Activated CD8-positive, alpha-beta memory T cell treated with anti-CD3 and anti-CD28 coated beads for 48 hours (primary cell): ENCODE measurements around the gene OTUD5.

Experiments
- DNase-seq, 3 experiments: peaks; one replicate each; pipeline ENCODE4 v3.0.0-alpha.2; 2020; ENCODE audit warnings: low read depth in 2 of 3, low spot score in 2 of 3

The OTUD5 gene

DNA sequence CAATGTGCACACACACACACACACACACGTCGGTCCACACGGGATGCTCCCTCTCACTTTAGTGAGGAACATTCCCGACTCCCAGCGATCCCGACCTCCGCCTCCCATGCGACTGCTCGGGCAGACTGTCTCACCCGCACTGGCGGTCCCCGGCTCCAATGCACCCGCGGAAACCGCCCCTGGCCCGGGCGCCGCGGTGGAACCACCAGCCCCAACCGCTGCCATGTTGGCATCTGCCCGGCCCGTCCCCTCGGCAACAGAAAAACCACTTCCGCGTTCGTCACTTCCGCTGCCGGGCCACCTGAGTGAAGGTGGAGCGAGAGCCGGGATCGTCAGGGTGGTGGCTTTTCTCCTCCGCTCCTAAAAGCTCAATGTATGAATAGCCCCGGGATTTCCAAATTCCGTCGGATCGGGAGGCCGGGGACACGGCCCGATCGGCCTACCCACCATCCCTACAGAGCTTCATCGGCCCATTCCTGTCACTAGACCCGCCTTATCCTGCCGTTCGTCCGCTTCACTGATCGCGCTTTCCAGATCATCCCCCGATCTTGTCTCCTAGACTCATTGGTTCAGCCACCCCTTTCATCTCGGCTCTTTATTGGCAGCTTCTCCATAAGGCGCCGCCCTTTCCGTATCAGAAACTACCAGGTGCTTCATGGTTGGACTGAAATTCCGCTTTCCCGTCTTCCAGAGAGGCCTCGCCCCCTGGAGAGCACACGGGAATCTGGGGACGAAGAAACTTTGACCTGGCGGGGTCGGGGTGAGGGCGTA lies 45.8 kb downstream of the OTUD5 start, which contains the start of gene SLC35A2:
SLC35A2 (minus strand) TSS at position 235 of the 771 bp plus-strand sequence; CDS start at position 225, 10 bp downstream.
- peak; percentile 67 to 85 (median 71) for DNase-seq

DNA sequence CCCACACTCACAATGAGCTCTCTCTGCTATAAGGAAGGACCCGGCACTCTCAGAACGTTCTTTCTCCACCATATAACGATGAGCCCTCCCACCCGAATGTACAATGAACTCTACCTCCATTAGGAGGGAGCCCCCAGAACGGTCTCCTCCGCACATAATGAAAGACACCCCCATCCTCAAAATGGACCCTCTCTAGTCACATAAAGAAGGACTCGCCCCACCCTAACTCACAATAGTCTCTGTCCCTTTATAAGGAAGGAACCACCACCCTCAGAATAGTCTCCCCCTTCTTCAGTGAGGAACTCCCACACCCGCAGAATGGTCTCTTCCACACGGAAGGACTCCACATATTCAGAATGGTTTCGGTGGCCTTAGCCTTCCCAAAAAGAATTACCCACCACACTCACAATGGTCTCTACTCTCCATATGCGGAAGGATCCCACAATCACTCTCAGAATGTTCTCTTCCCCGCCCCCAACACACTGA lies 46.4 kb downstream of the OTUD5 start:
- DNase-seq = no peak

DNA sequence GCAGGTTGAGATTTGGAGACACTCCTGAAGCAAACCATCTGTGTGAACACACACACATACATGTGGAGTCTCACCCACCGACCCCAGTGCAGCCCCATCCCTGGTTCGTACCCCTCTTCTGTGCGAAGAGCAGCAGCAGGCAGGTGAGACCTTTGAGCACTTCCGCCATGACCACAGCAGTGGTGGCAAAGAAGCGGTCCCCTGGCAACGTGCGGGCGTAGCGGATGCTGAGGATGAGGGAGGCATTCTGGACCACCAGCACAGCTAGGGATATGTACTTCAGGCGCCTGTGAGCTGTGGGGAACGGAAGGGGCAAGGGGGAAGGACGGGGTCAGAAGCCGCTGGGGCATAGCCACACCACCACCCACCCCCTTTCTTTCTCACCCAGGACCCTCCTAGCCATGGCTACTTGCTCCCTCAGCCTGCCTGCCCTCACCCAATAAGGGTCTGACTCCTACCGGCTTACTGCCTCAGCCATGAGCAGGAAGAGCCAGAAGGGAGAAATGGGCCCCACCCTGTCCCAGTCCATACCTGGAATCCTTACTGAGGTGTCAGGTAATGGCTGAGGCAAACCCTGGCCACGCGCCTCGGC lies 47.6 kb downstream of the OTUD5 start:
- no peak for DNase-seq

DNA sequence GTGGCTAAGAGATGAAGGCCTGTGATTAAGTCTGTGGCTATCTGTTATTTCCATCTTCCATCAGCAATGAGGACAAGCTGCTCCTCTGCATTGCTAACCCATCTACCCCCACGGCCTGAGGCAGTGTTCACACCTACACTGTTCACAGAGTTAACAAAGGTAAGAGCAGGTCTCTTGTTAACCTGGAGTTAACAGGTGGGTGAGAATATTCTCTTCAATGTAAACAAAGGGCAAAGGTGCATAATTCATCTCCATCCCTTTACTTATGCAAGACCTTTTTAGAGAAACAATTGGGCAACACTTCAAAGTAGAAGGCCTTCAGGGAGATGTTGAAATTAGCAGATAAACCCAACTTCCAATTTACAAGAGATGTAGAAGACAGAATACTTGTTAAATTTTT lies 48.8 kb downstream of the OTUD5 start:
- no peak for DNase-seq

DNA sequence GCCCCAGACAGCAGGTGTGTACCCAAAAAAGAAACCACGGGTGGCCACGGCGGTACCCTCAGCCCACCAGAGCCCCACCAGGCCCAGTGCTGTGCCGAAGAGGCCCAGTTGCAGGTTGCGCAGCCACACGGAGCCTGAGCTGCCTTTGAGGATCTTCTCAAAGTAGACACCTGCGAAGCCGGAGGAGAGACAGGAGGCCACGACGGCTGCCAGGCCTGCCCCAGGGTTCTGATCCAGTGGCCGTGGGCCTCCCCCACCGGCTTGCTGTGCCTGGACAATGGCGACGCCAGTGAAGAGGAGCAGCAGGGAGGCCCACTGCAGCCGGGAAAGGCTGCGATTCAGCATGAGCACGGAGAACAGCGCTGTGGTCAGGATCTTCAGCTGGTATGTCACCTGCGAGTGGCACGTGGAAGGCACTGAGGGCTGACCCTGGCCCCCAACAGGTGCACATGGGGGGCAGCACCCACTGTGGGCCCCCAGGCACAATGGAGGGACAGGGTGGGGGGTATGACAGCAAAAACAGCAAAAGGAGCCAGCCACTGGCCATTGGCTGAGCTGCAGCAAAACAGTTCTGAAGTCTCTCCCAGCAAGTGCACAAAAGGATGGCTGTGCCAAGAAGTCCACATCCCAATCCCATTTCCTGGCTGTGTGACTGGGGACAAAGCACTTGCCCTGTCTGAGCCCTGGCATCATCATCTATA lies 52.2 kb downstream of the OTUD5 start:
- DNase-seq = no peak

DNA sequence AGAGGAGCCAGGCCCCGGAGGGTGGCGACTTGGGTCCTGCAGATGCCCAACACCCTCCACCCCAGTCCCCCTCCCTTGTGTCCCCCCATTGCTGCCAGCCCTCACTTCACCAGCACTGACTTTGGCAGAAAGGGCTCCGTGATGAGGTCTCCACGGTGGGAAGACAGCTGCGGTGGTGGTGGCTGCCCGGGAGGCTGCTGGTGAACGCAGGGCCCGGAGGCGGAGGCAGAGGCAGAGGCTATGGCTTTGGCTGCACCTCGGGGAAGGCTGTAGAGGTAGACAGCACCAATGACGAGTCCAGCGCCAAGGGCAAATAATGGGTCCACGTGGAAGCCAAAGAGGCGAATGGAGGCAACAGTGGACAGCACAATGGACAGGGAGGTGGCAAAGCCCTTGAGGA lies 52.8 kb downstream of the OTUD5 start:
- no peak for DNase-seq

DNA sequence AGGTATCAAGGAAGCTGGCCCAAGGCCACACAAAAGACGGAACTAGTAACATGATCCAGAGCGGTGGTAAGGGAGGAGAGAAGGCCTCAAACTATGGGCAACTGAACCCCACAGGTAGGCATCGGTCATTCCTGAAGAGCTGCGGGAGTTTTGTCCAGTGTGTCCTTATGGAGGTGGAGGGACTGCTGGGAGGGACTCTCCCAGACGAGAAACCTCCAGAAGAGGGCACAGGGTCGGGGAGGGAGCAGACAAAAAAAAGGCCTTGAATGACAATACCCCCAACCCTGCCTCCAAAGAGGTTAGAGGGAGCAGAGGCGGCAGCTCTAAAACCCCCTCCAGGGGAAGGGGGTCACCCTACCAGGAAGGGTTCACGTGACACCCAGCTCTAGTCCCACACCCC lies 53.2 kb downstream of the OTUD5 start:
- DNase-seq = no peak

DNA sequence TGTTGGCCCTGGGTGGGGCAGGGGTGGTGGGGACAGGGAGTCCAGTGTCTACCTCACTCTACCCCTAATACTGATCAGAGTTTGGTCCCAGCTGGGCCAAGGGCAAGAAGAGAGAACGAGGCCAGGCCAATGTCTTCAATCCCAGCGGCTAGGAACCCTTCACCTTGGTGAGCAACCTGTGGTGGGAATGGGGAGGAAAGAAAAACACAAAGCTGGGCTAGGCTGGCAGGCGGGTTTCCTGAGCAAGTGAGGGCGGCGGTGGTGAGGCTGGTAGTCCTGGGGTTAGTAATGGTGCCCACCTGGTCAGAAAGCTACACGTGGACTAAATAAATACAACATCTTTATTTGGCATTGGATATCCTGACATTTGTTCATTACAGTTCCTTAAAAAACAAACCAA lies 54.1 kb downstream of the OTUD5 start:
- no peak for DNase-seq

DNA sequence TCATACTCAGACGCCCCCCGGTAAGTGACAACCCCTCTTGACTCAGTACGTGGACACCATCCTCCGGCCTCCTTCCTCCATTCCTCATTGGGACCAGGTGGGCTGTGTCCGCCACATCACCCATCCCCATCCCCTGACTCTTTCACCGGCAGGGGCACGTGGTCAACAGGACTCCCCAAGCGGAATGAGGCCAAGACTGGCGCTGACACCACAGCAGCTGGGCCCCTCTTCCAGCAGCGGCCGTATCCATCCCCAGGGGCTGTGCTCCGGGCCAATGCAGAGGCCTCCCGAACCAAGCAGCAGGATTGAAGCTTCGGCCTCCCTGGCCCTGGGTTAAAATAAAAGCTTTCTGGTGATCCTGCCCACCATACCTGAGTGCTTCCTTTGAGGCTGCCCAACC lies 54.6 kb downstream of the OTUD5 start:
- DNase-seq = no peak

DNA sequence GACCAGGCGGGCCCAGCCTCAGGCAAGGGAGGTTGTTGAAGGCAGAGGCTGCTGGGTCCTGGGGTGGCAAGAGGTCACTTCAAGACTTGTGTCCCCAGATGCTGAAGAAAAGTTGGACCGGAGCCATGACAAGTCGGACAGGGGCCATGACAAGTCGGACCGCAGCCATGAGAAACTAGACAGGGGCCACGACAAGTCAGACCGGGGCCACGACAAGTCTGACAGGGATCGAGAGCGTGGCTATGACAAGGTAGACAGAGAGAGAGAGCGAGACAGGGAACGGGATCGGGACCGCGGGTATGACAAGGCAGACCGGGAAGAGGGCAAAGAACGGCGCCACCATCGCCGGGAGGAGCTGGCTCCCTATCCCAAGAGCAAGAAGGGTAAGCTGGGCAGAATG lies 55.3 kb downstream of the OTUD5 start:
- DNase-seq = no peak

DNA sequence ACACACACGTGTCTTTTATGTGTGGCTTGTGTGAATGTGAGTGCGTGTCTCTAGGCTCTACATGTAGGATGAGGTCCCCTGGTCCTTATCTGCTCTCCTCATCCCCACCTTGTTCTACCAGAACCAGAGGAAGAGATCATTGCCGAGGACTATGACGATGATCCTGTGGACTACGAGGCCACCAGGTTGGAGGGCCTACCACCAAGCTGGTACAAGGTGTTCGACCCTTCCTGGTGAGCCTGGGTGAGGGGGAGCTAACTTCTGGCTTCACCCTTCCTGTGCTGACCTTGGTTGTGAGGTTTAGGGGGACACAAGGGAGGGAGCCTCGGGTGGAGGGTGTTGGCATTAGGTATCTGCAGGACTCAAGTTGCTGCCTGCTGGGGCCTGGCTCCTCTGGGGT lies 56.3 kb downstream of the OTUD5 start:
- DNase-seq = no peak

DNA sequence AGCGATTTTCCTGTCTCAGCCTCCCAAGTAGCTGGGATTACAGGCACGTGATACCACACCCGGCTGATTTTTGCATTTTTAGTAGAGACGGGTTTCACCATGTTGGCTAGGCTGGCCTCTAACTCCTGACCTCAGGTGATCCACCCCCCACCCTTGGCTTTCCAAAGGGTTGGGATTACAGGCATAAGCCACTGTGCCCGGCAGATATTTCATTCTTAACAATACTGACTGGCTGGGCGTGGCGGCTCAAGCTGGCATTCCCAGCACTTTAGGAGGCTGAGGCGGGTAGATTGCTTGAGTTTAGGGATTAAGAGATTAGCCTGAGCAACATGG lies 58.4 kb downstream of the OTUD5 start:
- DNase-seq = no peak

DNA sequence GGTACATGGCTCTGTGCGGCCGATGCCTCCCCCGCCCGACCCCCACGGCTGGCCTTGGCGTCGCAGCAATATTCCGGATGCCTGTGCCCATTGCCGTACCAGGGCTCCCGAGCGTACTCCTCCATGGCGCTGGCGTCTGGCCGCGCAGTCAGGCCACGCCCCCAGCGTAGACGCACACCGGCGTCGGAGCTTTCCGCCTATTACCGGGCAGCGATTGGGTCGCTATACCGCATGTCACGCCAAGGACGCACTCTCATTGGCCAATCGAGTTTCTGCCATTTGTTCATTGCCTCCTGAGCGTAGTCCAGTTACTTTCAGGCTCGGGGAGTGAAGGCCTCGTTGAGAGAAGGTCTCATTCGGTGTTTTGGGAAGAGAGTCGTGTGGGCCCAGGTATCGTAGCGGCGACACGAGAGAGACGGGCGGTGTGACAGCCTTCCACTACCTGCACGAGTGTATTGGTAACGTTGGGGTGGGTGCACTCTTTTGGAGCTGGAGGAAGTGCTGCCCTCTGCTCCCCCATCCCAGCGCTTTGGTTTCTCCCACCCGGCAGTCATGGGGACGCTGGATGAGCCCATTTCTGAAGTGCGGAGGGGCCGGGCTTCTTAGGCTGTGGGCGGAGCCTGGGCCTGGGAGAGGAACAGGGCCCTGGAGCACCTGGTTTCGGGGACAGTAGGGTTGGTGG lies 59.6 kb downstream of the OTUD5 start, which contains the start of the genes PQBP1 and TIMM17B:
PQBP1 (plus strand) TSS at position 306 of the 682 bp plus-strand sequence. CDS start 580 bp downstream, outside the sequence.
TIMM17B (minus strand) TSS at position 144 of the 682 bp plus-strand sequence; CDS start at position 125, 19 bp downstream.
- peak in 2 of 3 experiments; percentile 57 to 67 for DNase-seq

DNA sequence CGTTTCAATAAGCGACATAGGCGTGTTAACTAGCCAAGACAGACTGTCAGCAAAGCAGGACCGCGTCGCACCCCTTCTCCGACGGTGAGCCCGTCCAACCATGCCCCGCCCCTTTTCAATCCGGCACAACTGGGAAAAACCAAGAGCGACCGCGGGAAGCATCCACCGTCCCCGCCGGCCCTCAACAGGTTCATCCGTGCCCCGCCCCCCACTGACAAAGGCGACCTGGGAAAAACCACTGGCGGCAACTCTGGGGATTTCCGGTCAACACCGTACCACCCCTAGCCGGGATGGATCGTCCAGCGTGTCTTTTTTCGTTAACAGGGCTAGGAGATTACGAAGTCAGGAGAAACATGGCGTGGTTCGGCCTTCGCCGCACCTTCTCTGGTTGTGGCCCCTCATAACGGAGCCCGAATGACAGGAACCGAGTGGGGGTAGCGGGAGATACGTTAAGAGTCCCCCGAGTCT lies 60.2 kb downstream of the OTUD5 start:
- DNase-seq = no peak

DNA sequence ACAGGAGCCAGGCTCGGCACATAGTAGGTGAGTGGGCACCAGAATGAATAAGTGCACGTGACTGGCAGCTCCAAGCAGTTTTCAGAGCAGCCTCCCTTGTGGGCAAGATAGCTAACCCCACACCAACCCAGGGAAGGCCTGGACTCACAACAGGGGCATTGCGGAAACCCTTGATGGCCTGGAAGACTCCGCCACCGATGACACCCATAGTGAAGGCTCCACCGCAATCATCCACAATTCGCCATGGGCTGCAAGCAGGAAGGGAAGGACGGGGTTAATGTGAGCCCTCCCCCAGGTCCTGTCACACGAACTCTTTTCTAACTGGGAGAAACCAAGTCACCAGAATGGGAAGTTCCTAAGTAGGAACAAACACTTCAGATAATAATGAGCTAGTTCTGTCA lies 60.8 kb downstream of the OTUD5 start:
- DNase-seq = no peak

DNA sequence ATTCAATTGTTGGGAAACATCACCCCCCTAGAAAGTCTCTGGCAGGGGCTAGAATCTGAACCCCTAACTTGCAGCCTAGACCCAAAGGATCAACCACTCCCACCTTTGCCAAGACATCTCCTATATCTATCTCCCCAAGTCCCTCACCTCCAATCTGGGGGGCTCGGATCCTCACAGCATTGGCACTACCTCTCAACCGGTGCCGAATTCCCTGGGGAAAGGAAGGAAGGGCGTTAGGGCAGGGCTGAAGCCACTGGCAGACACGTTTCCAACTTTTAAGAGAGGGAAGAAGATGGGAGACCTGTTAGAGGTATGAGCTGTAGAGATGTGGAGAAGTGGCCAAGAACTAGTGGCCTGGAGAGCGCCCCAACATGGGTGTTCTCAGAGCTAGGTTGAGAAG lies 62.5 kb downstream of the OTUD5 start:
- no peak for DNase-seq

DNA sequence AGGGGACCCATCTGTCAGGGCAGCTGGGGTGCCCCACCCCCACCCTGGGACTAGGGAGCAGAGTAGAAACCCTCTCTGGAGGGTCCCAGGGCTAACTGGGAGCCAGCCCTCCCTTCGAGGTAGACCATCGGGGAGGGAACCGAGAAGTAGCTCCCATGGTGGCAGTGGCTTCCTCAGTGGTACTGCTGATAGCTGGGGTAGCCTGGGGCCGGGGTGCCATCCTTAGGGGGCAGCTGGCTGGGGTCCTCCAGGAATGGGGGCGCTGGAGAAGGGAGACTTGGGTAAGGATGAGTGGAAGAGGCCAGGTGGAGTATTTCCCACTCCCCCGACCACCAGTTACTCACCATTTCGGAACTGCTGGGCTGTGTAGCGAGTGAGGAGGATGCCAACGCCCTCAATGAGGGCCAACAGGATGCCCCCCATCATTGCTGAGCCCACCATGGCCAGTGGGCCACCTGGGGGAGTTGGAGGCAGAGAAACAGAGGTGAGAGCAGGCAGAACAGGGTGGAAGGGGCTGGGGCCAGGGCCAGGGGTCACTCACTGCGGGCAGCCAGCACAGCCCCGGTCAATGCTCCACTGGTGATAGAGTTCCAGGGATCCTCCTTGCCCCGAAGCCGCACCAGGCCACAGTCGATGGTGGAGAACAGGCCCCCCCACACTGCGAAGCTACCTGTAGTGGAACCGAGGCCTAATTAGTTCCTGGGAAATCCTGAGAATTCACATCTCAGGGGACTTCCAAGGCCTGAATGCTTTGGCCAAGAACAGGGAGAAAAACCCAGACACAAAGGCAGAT lies 63.7 kb downstream of the OTUD5 start:
- no peak for DNase-seq

DNA sequence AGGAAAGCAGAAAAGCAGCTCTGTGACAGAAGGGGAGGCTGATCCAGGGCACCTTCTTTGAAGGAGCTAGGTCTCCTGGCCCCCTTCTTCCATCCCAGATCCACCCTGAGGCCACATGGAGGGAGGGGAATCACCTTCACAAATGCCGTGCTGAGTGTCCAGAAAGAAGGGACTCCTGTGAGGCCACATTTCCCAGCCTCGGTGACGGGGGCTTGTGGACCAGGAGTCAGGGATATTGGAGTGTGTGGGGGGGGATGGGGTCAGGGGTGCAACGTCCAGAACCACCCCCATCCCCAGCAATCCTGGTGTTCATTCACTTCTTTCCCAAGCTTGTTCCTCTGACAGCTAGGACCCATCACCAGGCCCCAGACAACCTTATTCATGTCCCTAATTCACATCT lies 64.5 kb downstream of the OTUD5 start:
- no peak for DNase-seq

DNA sequence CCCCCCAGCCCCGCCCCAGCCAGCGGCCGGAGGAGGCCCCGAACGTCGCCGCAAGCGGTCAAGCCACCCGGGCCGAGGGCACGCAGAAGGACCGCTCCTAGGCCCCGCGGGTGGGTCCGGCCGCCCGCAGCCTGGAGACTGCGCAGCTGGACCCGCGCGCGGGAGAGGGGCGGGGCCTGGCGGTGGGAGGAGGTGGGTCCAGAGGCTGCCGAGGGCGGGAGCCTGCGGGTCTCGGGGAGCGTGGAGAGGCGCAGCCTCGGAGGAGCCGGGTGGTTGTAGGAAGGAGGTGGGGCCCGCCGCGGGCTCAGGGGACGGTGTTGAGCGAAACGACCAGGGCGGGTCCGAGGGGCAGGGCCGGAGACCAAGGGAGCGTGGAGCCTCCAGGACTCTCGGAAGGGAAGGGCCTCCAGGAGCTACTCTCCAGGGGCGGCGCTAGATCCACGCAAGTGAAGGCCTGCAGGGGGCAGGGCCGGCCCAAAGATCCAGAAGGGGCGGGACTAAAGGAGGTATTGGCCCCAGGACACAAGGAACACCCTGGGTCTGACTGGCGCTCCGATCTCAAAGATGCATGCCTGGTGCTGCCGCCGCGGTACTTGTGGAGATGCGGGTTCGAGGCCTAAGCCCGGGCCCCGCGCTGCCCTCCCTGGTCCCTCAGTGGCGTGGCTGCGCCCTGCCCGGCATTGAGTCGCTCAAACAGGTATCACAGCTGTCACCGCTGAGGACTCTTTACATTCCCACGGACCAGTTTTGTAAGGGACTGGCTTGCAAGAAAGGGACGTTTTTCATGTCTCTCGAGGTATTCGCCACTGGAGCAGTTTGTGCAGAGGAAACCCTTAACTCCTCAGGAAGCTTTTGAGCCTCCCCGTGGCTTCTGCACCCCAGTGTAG lies 65.8 kb downstream of the OTUD5 start:
- DNase-seq = peak in 2 of 3 experiments; percentile 32 to 40
